Germinal center (tissue), 1 donor: Measurements from ENCODE around the gene OTUB1.
"Not testable (repeated sequence)": the region's sequence is repeated elsewhere in the genome, so short reads cannot be mapped to it uniquely, and the experiment has no call there.

ENCODE experiments used
- DNase-seq: peaks from one replicate; pipeline ENCODE4 v3.0.0; 2012; ENCODE audit warnings: mixed read lengths, low spot score

The OTUB1 gene

GRCh38 chr11:64047373-64047772 is 61.1 kb downstream of the OTUB1 start:
- not testable (repeated sequence) for DNase-seq
